ENCODE data around the gene EPS8L3. TPM values are rescaled to one million over a fixed set of nuclear protein-coding genes. Genes with fewer than 3 reads are reported as not detected.

Gene EPS8L3
- polyA plus RNA-seq (2012; ENCODE audit: insufficient read depth, insufficient read length, low read depth), result 0.29 TPM

GRCh38 chr1:109763646-109764415, at the start of gene EPS8L3:
Gene EPS8L3, minus strand, starts transcription at chr1:109763923. Its CDS starts 2,174 bp downstream, at chr1:109761749.
- Histone ChIP-seq H3K36me3 (no peaks in the 10 kb centered on the region), H3K4me1 (peaks cover 14% of the 10 kb centered on the region), H3K27me3 (no peaks in the 10 kb centered on the region), H3K9me3 (no peaks in the 10 kb centered on the region), H3K4me3 (ENCODE audit: low read depth, low read length) (no peak within 1 kb of the TSS)
- DNase-seq, result peak; percentile 12
- TF ChIP-seq CTCF (IDR thresholded peaks at IDR 0.05; ENCODE audit: low read depth, low read length), result no peak

GRCh38 chr1:109812691-109813393, 49.1 kb upstream of the EPS8L3 start:
- Histone ChIP-seq H3K9me3 (peaks cover 6% of the 10 kb centered on the region), H3K36me3 (no peaks in the 10 kb centered on the region), H3K4me3 (ENCODE audit: low read depth, low read length) (no peak overlapping the region), H3K4me1 (no peaks in the 10 kb centered on the region), H3K27me3 (no peaks in the 10 kb centered on the region)
- no peak for DNase-seq
- TF ChIP-seq CTCF (IDR thresholded peaks at IDR 0.05; ENCODE audit: low read depth, low read length), result no peak

GRCh38 chr1:109808703-109809102, 45.0 kb upstream of the EPS8L3 start:
- Histone ChIP-seq H3K4me1 (no peaks in the 10 kb centered on the region), H3K36me3 (no peaks in the 10 kb centered on the region), H3K27me3 (no peaks in the 10 kb centered on the region), H3K9me3 (no peaks in the 10 kb centered on the region), H3K4me3 (ENCODE audit: low read depth, low read length) (no peak overlapping the region)
- TF ChIP-seq CTCF (IDR thresholded peaks at IDR 0.05; ENCODE audit: low read depth, low read length), result no peak
- DNase-seq, result no peak

DNA sequence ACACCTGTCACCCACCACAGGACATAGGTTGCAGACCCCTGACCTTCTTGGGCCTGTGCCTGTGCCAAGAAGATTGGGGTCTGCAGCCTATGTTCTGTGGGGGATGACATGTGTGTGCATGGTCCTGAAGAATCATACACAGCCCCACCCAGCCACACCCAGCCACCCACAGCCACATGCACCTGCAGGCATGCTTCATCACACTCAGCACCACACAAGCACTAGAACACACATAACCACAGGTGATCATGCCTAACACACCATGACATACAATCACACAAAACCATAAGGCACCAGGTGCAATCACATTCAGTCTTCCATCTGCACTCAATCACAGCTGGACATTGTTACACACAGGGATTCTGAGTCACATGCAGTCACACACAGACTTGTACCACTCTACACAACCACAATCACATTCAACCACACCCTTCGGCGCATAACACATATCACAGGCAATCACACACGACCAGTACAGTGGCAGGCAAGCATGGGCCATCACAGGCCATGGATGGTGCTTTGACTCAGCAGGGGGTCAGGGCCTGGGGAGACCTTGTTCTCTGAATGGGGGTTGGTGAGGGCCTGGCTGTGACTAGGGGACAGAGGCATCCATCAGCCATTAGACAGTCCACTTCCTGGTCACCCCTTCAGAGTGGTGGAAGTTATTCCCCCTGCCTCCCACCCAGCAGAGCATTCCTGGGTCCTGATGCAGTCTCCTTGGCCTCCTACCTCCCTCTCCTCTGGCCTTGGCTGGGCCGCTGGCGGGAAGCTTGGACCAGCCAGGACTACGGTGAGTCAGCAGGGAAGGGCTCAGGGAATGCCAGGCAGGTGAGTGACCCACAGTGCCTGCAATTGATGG, 44.3 kb upstream of the EPS8L3 start:
- Histone ChIP-seq H3K4me3 (ENCODE audit: low read depth, low read length) (no peak overlapping the region), H3K27me3 (no peaks in the 10 kb centered on the region), H3K9me3 (no peaks in the 10 kb centered on the region), H3K36me3 (no peaks in the 10 kb centered on the region), H3K4me1 (no peaks in the 10 kb centered on the region)
- no peak for DNase-seq
- TF ChIP-seq CTCF (IDR thresholded peaks at IDR 0.05; ENCODE audit: low read depth, low read length), result no peak

GRCh38 chr1:109807402-109807801, 43.7 kb upstream of the EPS8L3 start:
- TF ChIP-seq CTCF (IDR thresholded peaks at IDR 0.05; ENCODE audit: low read depth, low read length), result no peak
- H3K27me3 ChIP-seq, result no peaks in the 10 kb centered on the region
- no peak overlapping the region for H3K4me3 ChIP-seq (ENCODE audit: low read depth, low read length)
- H3K4me1 ChIP-seq, result no peaks in the 10 kb centered on the region
- no peaks in the 10 kb centered on the region for H3K9me3 ChIP-seq
- no peak for DNase-seq
- no peaks in the 10 kb centered on the region for H3K36me3 ChIP-seq
